OCI-LY7 (cell line): ENCODE measurements around the gene C8G.

ENCODE experiments used
- EZH2phosphoT487 ChIP-seq: fragments of 200-600 bp; sonication (generic); IDR thresholded peaks from 2 replicates; pipeline ENCODE4 v1.6.1; 2018; ENCODE audit warnings: low read depth, borderline replicate concordance, mild to moderate bottlenecking, mixed run types, antibody characterized with exemption, low read length, moderate library complexity, mixed read lengths
- TF ChIP-seq, protein P1 (sequence below): fragments of 200-600 bp; sonication (generic); conservative IDR thresholded peaks from 2 replicates; pipeline ENCODE4 v1.5.1; 2014; ENCODE audit warnings: mild to moderate bottlenecking, antibody characterized with exemption, low read length, moderate library complexity, mixed read lengths

GRCh38 chr9:136965771-136966484, 20.9 kb downstream of the C8G start:
- TF ChIP-seq, protein P1, sequence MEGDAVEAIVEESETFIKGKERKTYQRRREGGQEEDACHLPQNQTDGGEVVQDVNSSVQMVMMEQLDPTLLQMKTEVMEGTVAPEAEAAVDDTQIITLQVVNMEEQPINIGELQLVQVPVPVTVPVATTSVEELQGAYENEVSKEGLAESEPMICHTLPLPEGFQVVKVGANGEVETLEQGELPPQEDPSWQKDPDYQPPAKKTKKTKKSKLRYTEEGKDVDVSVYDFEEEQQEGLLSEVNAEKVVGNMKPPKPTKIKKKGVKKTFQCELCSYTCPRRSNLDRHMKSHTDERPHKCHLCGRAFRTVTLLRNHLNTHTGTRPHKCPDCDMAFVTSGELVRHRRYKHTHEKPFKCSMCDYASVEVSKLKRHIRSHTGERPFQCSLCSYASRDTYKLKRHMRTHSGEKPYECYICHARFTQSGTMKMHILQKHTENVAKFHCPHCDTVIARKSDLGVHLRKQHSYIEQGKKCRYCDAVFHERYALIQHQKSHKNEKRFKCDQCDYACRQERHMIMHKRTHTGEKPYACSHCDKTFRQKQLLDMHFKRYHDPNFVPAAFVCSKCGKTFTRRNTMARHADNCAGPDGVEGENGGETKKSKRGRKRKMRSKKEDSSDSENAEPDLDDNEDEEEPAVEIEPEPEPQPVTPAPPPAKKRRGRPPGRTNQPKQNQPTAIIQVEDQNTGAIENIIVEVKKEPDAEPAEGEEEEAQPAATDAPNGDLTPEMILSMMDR: no peak
- TF ChIP-seq EZH2phosphoT487: no peak
